ENCODE measurements around the gene HHIP.

HHIP gene

GRCh38 chr4:144709793-144710525 is 64.0 kb downstream of the HHIP start:
- DNase-seq, result no peak

- DNase-seq, result no peak
These were observed 64.6 kb downstream of the HHIP start for GRCh38 chr4:144710526-144710912.

GRCh38 chr4:144711700-144712456 is 65.9 kb downstream of the HHIP start:
- no peak for DNase-seq

- DNase-seq, result no peak
These were observed 66.8 kb downstream of the HHIP start for GRCh38 chr4:144712775-144713174.

GRCh38 chr4:144714166-144714565 is 68.2 kb downstream of the HHIP start:
- no peak for DNase-seq

GRCh38 chr4:144715230-144715629 is 69.3 kb downstream of the HHIP start:
- no peak for DNase-seq

GRCh38 chr4:144716778-144717177 is 70.8 kb downstream of the HHIP start:
- DNase-seq, result no peak

GRCh38 chr4:144718958-144719512 is 73.1 kb downstream of the HHIP start:
- no peak for DNase-seq

GRCh38 chr4:144720491-144720890 is 74.5 kb downstream of the HHIP start:
- DNase-seq, result no peak

GRCh38 chr4:144721994-144722393 is 76.0 kb downstream of the HHIP start:
- DNase-seq, result no peak

GRCh38 chr4:144723471-144723870 is 77.5 kb downstream of the HHIP start:
- DNase-seq, result no peak

- no peak for DNase-seq
These were observed 83.2 kb downstream of the HHIP start for GRCh38 chr4:144729175-144729574.

GRCh38 chr4:144732584-144733428 is 86.8 kb downstream of the HHIP start:
- DNase-seq, result no peak

GRCh38 chr4:144733566-144733965 is 87.6 kb downstream of the HHIP start:
- DNase-seq, result no peak

- no peak for DNase-seq
These were observed 88.6 kb downstream of the HHIP start for GRCh38 chr4:144734522-144734921.

GRCh38 chr4:144738649-144739048 is 92.7 kb downstream of the HHIP start:
- DNase-seq, result no peak

GRCh38 chr4:144739511-144740033 is 93.6 kb downstream of the HHIP start:
- DNase-seq, result no peak

GRCh38 chr4:144740316-144740715 is 94.4 kb downstream of the HHIP start:
- DNase-seq, result no peak

- DNase-seq, result no peak
These were observed 103.0 kb downstream of the HHIP start for GRCh38 chr4:144748814-144749555.

GRCh38 chr4:144750348-144750747 is 104.4 kb downstream of the HHIP start:
- DNase-seq, result no peak

- DNase-seq, result no peak
These were observed 108.8 kb downstream of the HHIP start for GRCh38 chr4:144754562-144755410.
